HepG2 (cell line): ENCODE measurements around the gene LBR. TPM values are rescaled to one million over a fixed set of nuclear protein-coding genes. Genes with fewer than 3 reads are reported as not detected.

Source experiments
- ATAC-seq: fragments of 200-7000 bp; cut with Tn5 transposase; 3 replicates; pipeline ENCODE4 v1.9.1; 2020; ENCODE audit warnings: mild to moderate bottlenecking, moderate library complexity
- BruUV-seq: library from RNA; stranded (reverse); fragments of 400-500 nt; replicated peaks from 2 replicates; lab custom pipeline; 2021; lab: Mats Ljungman, UMichigan
- CTCF ChIA-PET: fragments of 300-600 bp; formaldehyde crosslinking; extraction: SDS; loops from one replicate; lab custom pipeline; 2021; ENCODE audit warnings: low total read pairs, inconsistent platforms, low intra/inter-chr PET ratio; lab: Yijun Ruan, JAX
- POLR2A ChIA-PET: fragments of 350-600 bp; sonication (Branson Sonifier 250); formaldehyde crosslinking; loops from one replicate; lab custom pipeline; 2020; ENCODE audit warnings: antibody characterized with exemption, inconsistent platforms; lab: Yijun Ruan, JAX
- DNase-seq: peaks from one replicate; pipeline ENCODE4 v3.0.0-alpha.2; 2015; ENCODE audit warnings: low spot score
- FAIRE-seq: peaks from 3 replicates; lab custom pipeline; 2011; peaks lifted over from hg19 to GRCh38; lab: Jason Lieb, UNC
- H2AFZ ChIP-seq: one replicate; pipeline ENCODE4 v1.6.1; 2011; ENCODE audit warnings: low read length, inconsistent platforms
- H3K27ac ChIP-seq: fragments of 300-600 bp; 3 replicates; pipeline ENCODE4 v1.8.0; 2011; ENCODE audit warnings: mixed run types, mild to moderate bottlenecking, mixed read lengths, low read length, inconsistent platforms; ENCODE audit not compliant: insufficient read depth; ENCODE audit errors: extremely low read length
- H3K27me3 ChIP-seq, 2 experiments: fragments of 200-600 bp in 1 of 2; 2 replicates in 1 of 2; 3 replicates in 1 of 2; pipeline versions ENCODE4 v1.6.0 to v1.8.0; 2011; ENCODE audit warnings: low read length in 2 of 2, mild to moderate bottlenecking in 2 of 2, moderate library complexity in 2 of 2, inconsistent platforms in 1 of 2; ENCODE audit not compliant: insufficient read depth in 2 of 2, control insufficient read depth in 1 of 2
- H3K36me3 ChIP-seq, 2 experiments: fragments of 200-600 bp in 1 of 2; replicated peaks in 1 of 2; 2 replicates in 1 of 2; 3 replicates in 1 of 2; pipeline versions ENCODE4 v1.5.1 to v1.8.0; 2011; ENCODE audit warnings: low read length in 2 of 2, inconsistent platforms in 1 of 2; ENCODE audit not compliant: insufficient read depth in 2 of 2, control insufficient read depth in 1 of 2
- H3K4me1 ChIP-seq: 2 replicates; pipeline ENCODE4 v1.5.1; 2012; ENCODE audit warnings: low read length, inconsistent platforms; ENCODE audit not compliant: insufficient read depth
- H3K4me2 ChIP-seq: 2 replicates; pipeline ENCODE4 v1.6.0; 2011; ENCODE audit warnings: low read depth, low read length, inconsistent platforms
- H3K4me3 ChIP-seq, 3 experiments: fragments of 200-600 bp in 1 of 3; sonication (generic), shearing (Covaris generic) in 1 of 3; replicated peaks in 1 of 3; 2 replicates each; pipeline ENCODE4 v1.5.1; 2011 to 2016; ENCODE audit warnings: low read length in 3 of 3, inconsistent platforms in 2 of 3, low read depth in 2 of 3, mild to moderate bottlenecking in 2 of 3, control low read depth in 1 of 3, mixed read lengths in 1 of 3; ENCODE audit not compliant: insufficient read depth in 1 of 3
- H3K79me2 ChIP-seq: one replicate; pipeline ENCODE4 v1.6.1; 2011; ENCODE audit warnings: low read length, inconsistent platforms; ENCODE audit not compliant: insufficient read depth
- H3K9ac ChIP-seq: 2 replicates; pipeline ENCODE4 v1.6.0; 2011; ENCODE audit warnings: mild to moderate bottlenecking, low read depth, low read length, inconsistent platforms; ENCODE audit not compliant: insufficient read depth
- H3K9me3 ChIP-seq: 2 replicates; pipeline ENCODE4 v1.5.1; 2012; ENCODE audit warnings: mild to moderate bottlenecking, low read length
- H4K20me1 ChIP-seq: 2 replicates; pipeline ENCODE4 v1.6.0; 2011; ENCODE audit warnings: inconsistent platforms, mild to moderate bottlenecking, low read length, moderate library complexity; ENCODE audit not compliant: insufficient read depth
- ATM ChIP-seq: fragments of 450-650 bp; IDR thresholded peaks from 2 replicates; pipeline ENCODE4 v1.7.1; 2017; ENCODE audit warnings: mild to moderate bottlenecking, borderline replicate concordance
- CEBPB ChIP-seq: IDR thresholded peaks from 2 replicates; pipeline ENCODE4 v1.6.1; 2011; ENCODE audit warnings: low read depth, low read length, improper control_type of control experiment, borderline replicate concordance
- GABPB1 ChIP-seq: IDR thresholded peaks from 2 replicates; pipeline ENCODE4 v1.6.1; 2016; ENCODE audit warnings: mild to moderate bottlenecking, missing genetic modification reagents, moderate library complexity, missing compliant biosample characterization
- GZF1 ChIP-seq: sonication (generic); formaldehyde crosslinking; IDR thresholded peaks from 2 replicates; pipeline ENCODE4 v1.5.1; 2020; ENCODE audit warnings: mild to moderate bottlenecking, missing genetic modification reagents
- MXI1 ChIP-seq: IDR thresholded peaks from 3 replicates; pipeline ENCODE4 v1.6.1; 2012; ENCODE audit warnings: low read depth, low read length, inconsistent platforms, borderline replicate concordance
- PREB ChIP-seq: sonication (generic); formaldehyde crosslinking; IDR thresholded peaks from 2 replicates; pipeline ENCODE4 v1.4.0; 2020; ENCODE audit warnings: missing genetic modification reagents
- RXRB ChIP-seq: IDR thresholded peaks from 2 replicates; pipeline ENCODE4 v1.6.1; 2016; ENCODE audit warnings: borderline replicate concordance, missing genetic modification reagents, missing compliant biosample characterization
- TERF1 ChIP-seq: sonication (generic); formaldehyde crosslinking; IDR thresholded peaks from 2 replicates; pipeline ENCODE4 v1.8.0; 2022; ENCODE audit warnings: mild to moderate bottlenecking, missing genetic modification reagents, moderate library complexity
- ZNF121 ChIP-seq: sonication (generic); formaldehyde crosslinking; IDR thresholded peaks from 2 replicates; pipeline ENCODE4 v1.5.0; 2020; ENCODE audit warnings: mild to moderate bottlenecking, missing genetic modification reagents
- ZNF589 ChIP-seq: sonication (generic); formaldehyde crosslinking; conservative IDR thresholded peaks from 2 replicates; pipeline ENCODE4 v1.8.0; 2022; ENCODE audit warnings: mild to moderate bottlenecking, moderate library complexity, missing genetic modification reagents
- WGBS: methylation state at CpG from one replicate; pipeline ENCODE4 v1.1.6; 2017; ENCODE audit warnings: low lambda C conversion rate; 5-methylcytosine and 5-hydroxymethylcytosine counted together
- in situ Hi-C: cut with HindIII; loops from 2 replicates; pipeline ENCODE4 v1.10.0; 2017; ENCODE audit warnings: low pct_unique_long_range_greater_than_20kb; ENCODE audit not compliant: extremely low pct_ligation_motif_present
- intact Hi-C: fragments of 100-400 bp; cut with micrococcal nuclease; formaldehyde crosslinking; loops from one replicate; pipeline ENCODE4 v1.10.0; 2022; ENCODE audit not compliant: unreplicated experiment
- polyA plus RNA-seq, 8 experiments: library from polyadenylated mRNA; depleted of rRNA in 3 of 8; stranded (reverse) in 7 of 8; unstranded in 1 of 8; fragments of >200 nt; fragmentation: Illumina TruSeq in 4 of 8; extraction: Trizol in 4 of 8; gene quantifications; 2 replicates each; pipeline versions ENCODE4 v1.2.1 to v1.2.3, GENCODE V29; 2011 to 2016; ENCODE audit warnings: low read depth in 4 of 8, missing spikeins in 1 of 8, mixed read lengths in 1 of 8; ENCODE audit not compliant: insufficient read depth in 1 of 8
- total RNA-seq, 5 experiments: library from RNA; depleted of rRNA; stranded (reverse); fragments of >200 nt; fragmentation: Illumina TruSeq; extraction: Trizol; gene quantifications; 2 replicates each; pipeline ENCODE4 v1.2.3, GENCODE V29; 2016; ENCODE audit warnings: low read depth in 1 of 5
- TF ChIP-seq, protein P1 (sequence below): sonication (generic); formaldehyde crosslinking; IDR thresholded peaks from 2 replicates; pipeline ENCODE4 v1.8.1; 2023; ENCODE audit warnings: mild to moderate bottlenecking, inconsistent platforms, moderate library complexity, missing genetic modification reagents, borderline replicate concordance

Gene LBR
- total and polyA plus RNA-seq, 2 of the 13 experiments (the other 11 are each of a cell fraction or from before 2014, with no cell fraction given) = 38.9 to 76.7 TPM

DNA sequence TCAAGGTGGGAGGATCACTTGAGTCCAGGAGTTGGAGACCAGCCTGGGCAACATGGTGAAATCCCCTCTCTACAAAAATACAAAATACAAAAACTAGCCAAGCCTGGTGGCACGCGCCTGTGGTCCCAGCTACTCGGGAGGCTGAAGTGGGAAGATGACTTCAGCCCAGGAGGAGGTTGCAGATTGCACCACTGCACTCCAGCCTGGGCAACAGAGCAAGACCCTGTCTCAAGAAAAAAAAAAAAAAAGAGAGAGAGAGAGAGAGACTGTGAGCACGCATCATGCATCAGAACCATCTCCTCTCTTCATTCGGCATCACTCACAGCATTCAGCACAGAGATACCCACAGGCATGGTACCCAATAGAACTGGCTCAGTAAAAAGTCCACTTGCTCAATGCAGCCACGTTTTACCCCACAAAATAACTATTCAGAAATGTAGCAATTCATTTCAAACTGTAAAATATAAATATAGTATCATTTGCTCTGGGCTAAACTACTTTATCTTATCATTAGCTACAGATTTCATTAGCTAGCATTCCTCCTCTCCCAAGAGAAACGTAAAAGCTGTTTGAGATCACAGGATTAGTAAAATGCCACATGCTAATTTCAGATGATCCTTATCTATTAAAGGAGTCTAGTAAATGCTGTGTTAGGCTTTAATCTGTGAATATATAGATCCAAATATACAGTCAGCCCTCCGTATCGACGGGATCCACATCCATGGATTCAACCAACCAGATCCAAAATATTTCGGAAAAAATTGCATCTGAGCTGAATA, 11.7 kb downstream of the LBR start:
- H3K4me2 ChIP-seq = no peak overlapping the region
- TF ChIP-seq PREB (CRISPR knock-in tag) = no peak
- TF ChIP-seq ZNF121 (CRISPR knock-in tag) = 0 out of 2 replicates have a peak, but pooled peaks have one; percentile 13
- TF ChIP-seq, all 625 proteins: peak for 1
- no peak for FAIRE-seq
- no peak for DNase-seq
- WGBS = 97% methylated on average over 11 of the region's 11 CpGs
- H3K79me2 ChIP-seq = peaks cover 13% of the 10 kb centered on the region
- POLR2A ChIA-PET = no interaction called here
- no TSS peak for BruUV-seq
- no peak overlapping the region for H3K9ac ChIP-seq
- H3K27ac ChIP-seq = no peak overlapping the region
- H3K9me3 ChIP-seq = no peaks in the 10 kb centered on the region
- H4K20me1 ChIP-seq = no peaks in the 10 kb centered on the region
- in situ Hi-C loops = no loop called here
- CTCF ChIA-PET = no interaction called here
- intact Hi-C loops = no loop called here
- H3K36me3 ChIP-seq = peaks cover 14 to 67% of the 10 kb centered on the region in 2 experiments
- peaks cover 29% of the 10 kb centered on the region for H3K4me1 ChIP-seq
- H2AFZ ChIP-seq = no peak overlapping the region
- H3K27me3 ChIP-seq = no peaks in the 10 kb centered on the region
- ATAC-seq = no peak
- no peak overlapping the region for H3K4me3 ChIP-seq

- Histone ChIP-seq H3K9me3 (no peaks in the 10 kb centered on the region), H3K4me2 (no peak overlapping the region), H3K27me3 (no peaks in the 10 kb centered on the region), H4K20me1 (no peaks in the 10 kb centered on the region), H3K4me1 (peaks cover 32% of the 10 kb centered on the region), H3K4me3 (no peak overlapping the region), H3K79me2 (peaks cover 11% of the 10 kb centered on the region), H2AFZ (no peak overlapping the region), H3K27ac (no peak overlapping the region), H3K9ac (no peak overlapping the region), H3K36me3 (peaks cover 18 to 72% of the 10 kb centered on the region in 2 experiments)
- intact Hi-C loops (no loop called here), in situ Hi-C loops (no loop called here)
- ATAC-seq (no peak), FAIRE-seq (no peak), DNase-seq (no peak)
- ChIA-PET POLR2A (no interaction called here), CTCF (no interaction called here)
- 100% methylated on average over 4 of the region's 4 CpGs for WGBS
- peak; percentile 48; the same call in 1 of the 2 replicates for TF ChIP-seq CEBPB
- no peak for TF ChIP-seq MXI1
- TF ChIP-seq ZNF589 (CRISPR knock-in tag) = no peak
- TF ChIP-seq ATM = no peak
- no peak for TF ChIP-seq GZF1 (CRISPR knock-in tag)
- no peak for TF ChIP-seq TERF1 (CRISPR knock-in tag)
- TF ChIP-seq GABPB1 (CRISPR knock-in tag) = no peak
- TF ChIP-seq RXRB (CRISPR knock-in tag) = no peak
- TF ChIP-seq, protein P1, sequence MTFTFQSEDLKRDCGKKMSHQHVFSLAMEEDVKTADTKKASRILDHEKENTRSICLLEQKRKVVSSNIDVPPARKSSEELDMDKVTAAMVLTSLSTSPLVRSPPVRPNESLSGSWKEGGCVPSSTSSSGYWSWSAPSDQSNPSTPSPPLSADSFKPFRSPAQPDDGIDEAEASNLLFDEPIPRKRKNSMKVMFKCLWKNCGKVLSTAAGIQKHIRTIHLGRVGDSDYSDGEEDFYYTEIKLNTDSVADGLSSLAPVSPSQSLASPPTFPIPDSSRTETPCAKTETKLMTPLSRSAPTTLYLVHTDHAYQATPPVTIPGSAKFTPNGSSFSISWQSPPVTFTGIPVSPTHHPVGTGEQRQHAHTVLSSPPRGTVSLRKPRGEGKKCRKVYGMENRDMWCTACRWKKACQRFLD (CRISPR knock-in tag) = no peak
- no TSS peak for BruUV-seq
Observed at GRCh38 chr1:225415307-225415706, 12.5 kb downstream of the LBR start.
